IMR-90 (cell line): ENCODE data around the gene KRT76. TPM values are rescaled to one million over a fixed set of nuclear protein-coding genes. Genes with fewer than 3 reads are reported as not detected.
A peak's percentile ranks its signal among the peaks of the same experiment; 100 is the strongest.

Experiments used
- ATAC-seq: fragments of 200-7000 bp; cut with Tn5 transposase; 2 replicates; pipeline ENCODE4 v1.9.1; 2020; ENCODE audit warnings: low read depth, mild to moderate bottlenecking, moderate library complexity
- BruUV-seq: library from RNA; stranded (reverse); fragments of 400-500 nt; replicated peaks from 2 replicates; lab custom pipeline; 2021; lab: Mats Ljungman, UMichigan
- CTCF ChIA-PET: fragments of 300-600 bp; formaldehyde crosslinking; extraction: SDS; loops from one replicate; lab custom pipeline; 2021; ENCODE audit warnings: antibody characterized with exemption; lab: Yijun Ruan, JAX
- POLR2A ChIA-PET: fragments of 300-600 bp; sonication (Branson Sonifier 250); formaldehyde crosslinking; loops from one replicate; lab custom pipeline; 2022; ENCODE audit warnings: antibody characterized with exemption; ENCODE audit not compliant: unreplicated experiment; lab: Charles Lee
- DNase-seq: peaks from one replicate; pipeline ENCODE4 v3.0.0; 2013
- H2AFZ ChIP-seq: replicated peaks from 2 replicates; pipeline ENCODE3; 2013; ENCODE audit warnings: low read length, mild to moderate bottlenecking; ENCODE audit not compliant: poor library complexity
- H2AK5ac ChIP-seq: 2 replicates; pipeline ENCODE4 v1.6.1; 2013; ENCODE audit warnings: low read depth, low read length, inconsistent platforms
- H2AK9ac ChIP-seq: replicated peaks from 2 replicates; pipeline ENCODE3; 2013; ENCODE audit warnings: mild to moderate bottlenecking, low read depth, low read length, moderate library complexity; ENCODE audit not compliant: poor library complexity
- H2BK120ac ChIP-seq: 2 replicates; pipeline ENCODE4 v1.6.1; 2013; ENCODE audit warnings: low read depth, low read length, inconsistent platforms
- H2BK15ac ChIP-seq: 3 replicates; pipeline ENCODE4 v1.6.1; 2013; ENCODE audit warnings: low read depth, low read length, inconsistent platforms
- H2BK20ac ChIP-seq: 2 replicates; pipeline ENCODE4 v1.6.1; 2013; ENCODE audit warnings: low read depth, mild to moderate bottlenecking, inconsistent platforms, low read length, moderate library complexity
- H2BK5ac ChIP-seq: 2 replicates; pipeline ENCODE4 v1.6.1; 2013; ENCODE audit warnings: mild to moderate bottlenecking, low read depth, low read length, inconsistent platforms; ENCODE audit not compliant: poor library complexity, severe bottlenecking
- H3K14ac ChIP-seq: replicated peaks from 2 replicates; pipeline ENCODE4 v1.6.1; 2013; ENCODE audit warnings: low read depth, low read length, inconsistent platforms
- H3K18ac ChIP-seq: 2 replicates; pipeline ENCODE4 v1.6.1; 2013; ENCODE audit warnings: low read depth, low read length, control low read depth
- H3K23ac ChIP-seq: 2 replicates; pipeline ENCODE4 v1.6.1; 2013; ENCODE audit warnings: low read depth, low read length, inconsistent platforms
- H3K27ac ChIP-seq: 2 replicates; pipeline ENCODE4 v1.5.1; 2013; ENCODE audit warnings: mild to moderate bottlenecking, control low read depth, low read length; ENCODE audit not compliant: insufficient read depth
- H3K27me3 ChIP-seq: 2 replicates; pipeline ENCODE4 v1.6.1; 2013; ENCODE audit warnings: low read length; ENCODE audit not compliant: control insufficient read depth, insufficient read depth
- H3K36me3 ChIP-seq: 2 replicates; pipeline ENCODE4 v1.6.1; 2013; ENCODE audit warnings: low read length, mixed read lengths; ENCODE audit not compliant: control insufficient read depth, insufficient read depth
- H3K4ac ChIP-seq: 2 replicates; pipeline ENCODE4 v1.6.1; 2013; ENCODE audit warnings: low read depth, low read length, inconsistent platforms
- H3K4me1 ChIP-seq: 2 replicates; pipeline ENCODE4 v1.6.1; 2013; ENCODE audit warnings: low read length, mixed read lengths; ENCODE audit not compliant: control insufficient read depth, insufficient read depth
- H3K4me2 ChIP-seq: 2 replicates; pipeline ENCODE4 v1.6.1; 2013; ENCODE audit warnings: low read depth, mild to moderate bottlenecking, control low read depth, low read length, moderate library complexity
- H3K4me3 ChIP-seq: 2 replicates; pipeline ENCODE4 v1.5.1; 2013; ENCODE audit warnings: low read depth, mild to moderate bottlenecking, control low read depth, low read length, moderate library complexity; ENCODE audit not compliant: insufficient read depth
- H3K56ac ChIP-seq: 2 replicates; pipeline ENCODE4 v1.6.1; 2013; ENCODE audit warnings: low read length, inconsistent platforms; ENCODE audit not compliant: insufficient read depth; ENCODE audit errors: extremely low read depth
- H3K79me1 ChIP-seq, 2 experiments: 2 replicates each; pipeline ENCODE4 v1.6.1; 2013; ENCODE audit warnings: low read length in 2 of 2, inconsistent platforms in 1 of 2, low read depth in 1 of 2
- H3K9ac ChIP-seq: 2 replicates; pipeline ENCODE4 v1.6.1; 2013; ENCODE audit warnings: low read depth, low read length, control low read depth
- H3K9me1 ChIP-seq: 2 replicates; pipeline ENCODE4 v1.6.1; 2013; ENCODE audit warnings: low read length, inconsistent platforms; ENCODE audit not compliant: insufficient read depth
- H3K9me3 ChIP-seq: 2 replicates; pipeline ENCODE4 v1.6.1; 2013; ENCODE audit warnings: low read length; ENCODE audit not compliant: control insufficient read depth, insufficient read depth
- H4K20me1 ChIP-seq: 2 replicates; pipeline ENCODE4 v1.6.1; 2013; ENCODE audit warnings: low read length, inconsistent platforms; ENCODE audit not compliant: insufficient read depth
- H4K5ac ChIP-seq: 2 replicates; pipeline ENCODE4 v1.6.1; 2013; ENCODE audit warnings: mild to moderate bottlenecking, low read depth, low read length, control low read depth
- H4K8ac ChIP-seq, 2 experiments: 2 replicates each; pipeline ENCODE4 v1.6.1; 2013; ENCODE audit warnings: low read depth in 2 of 2, low read length in 2 of 2, control low read depth in 1 of 2, inconsistent platforms in 1 of 2
- H4K91ac ChIP-seq: 2 replicates; pipeline ENCODE4 v1.6.1; 2013; ENCODE audit warnings: low read depth, low read length, inconsistent platforms; ENCODE audit not compliant: insufficient read depth
- CHD1 ChIP-seq: IDR thresholded peaks from 2 replicates; pipeline ENCODE4 v1.6.1; 2012; ENCODE audit warnings: low read depth, low read length, improper control_type of control experiment
- CTCF ChIP-seq: conservative IDR thresholded peaks from 2 replicates; pipeline ENCODE4 v1.5.1; 2012; ENCODE audit warnings: mild to moderate bottlenecking, low read depth, low read length, improper control_type of control experiment
- FOS ChIP-seq: fragments of 150-350 bp; IDR thresholded peaks from 2 replicates; pipeline ENCODE4 v1.6.1; 2016; ENCODE audit warnings: low read depth, low read length
- MAFK ChIP-seq: IDR thresholded peaks from 2 replicates; pipeline ENCODE4 v1.6.1; 2012; ENCODE audit warnings: low read depth, low read length, improper control_type of control experiment
- MXI1 ChIP-seq: IDR thresholded peaks from 2 replicates; pipeline ENCODE4 v1.6.1; 2012; ENCODE audit warnings: low read depth, mild to moderate bottlenecking, low read length, moderate library complexity, borderline replicate concordance
- POLR2A ChIP-seq: IDR thresholded peaks from 2 replicates; pipeline ENCODE4 v1.6.1; 2012; ENCODE audit warnings: mild to moderate bottlenecking, low read depth, low read length
- RAD21 ChIP-seq: IDR thresholded peaks from 2 replicates; pipeline ENCODE4 v1.6.1; 2012; ENCODE audit warnings: low read length, improper control_type of control experiment
- WGBS, 2 experiments: methylation state at CpG; one replicate each; pipeline versions ENCODE4 v1.1.5 to v1.1.7; 2013; ENCODE audit warnings: missing lambda C conversion rate in 2 of 2; ENCODE audit not compliant: insufficient read length in 1 of 2; ENCODE audit errors: extremely low coverage in 2 of 2; 5-methylcytosine and 5-hydroxymethylcytosine counted together
- dilution Hi-C: fragments of 300-500 bp; cut with HindIII; formaldehyde crosslinking; loops from one replicate; pipeline ENCODE4 v1.14.3; 2018; ENCODE audit warnings: low sequenced_read_pairs; ENCODE audit not compliant: unreplicated experiment
- in situ Hi-C: fragments of 300-500 bp; cut with MboI; formaldehyde crosslinking; loops from 3 replicates; pipeline ENCODE4 v1.14.3; 2019; ENCODE audit warnings: low sequenced_read_pairs, inconsistent platforms, mixed read lengths
- intact Hi-C: fragments of 100-400 bp; cut with micrococcal nuclease; formaldehyde crosslinking; loops from 2 replicates; pipeline ENCODE4 v1.10.0; 2022
- polyA plus RNA-seq, 3 experiments: library from polyadenylated mRNA; depleted of rRNA; stranded (reverse); fragments of >200 nt; gene quantifications; 2 replicates each; pipeline ENCODE4 v1.2.3, GENCODE V29; 2012; ENCODE audit warnings: low replicate concordance in 1 of 3
- total RNA-seq: library from RNA; depleted of rRNA; stranded (reverse); fragments of >200 nt; gene quantifications from 2 replicates; pipeline ENCODE4 v1.2.3, GENCODE V29; 2012
- TF ChIP-seq, protein P1 (sequence below): fragments of 150-350 bp; IDR thresholded peaks from 2 replicates; pipeline ENCODE4 v1.6.1; 2016; ENCODE audit warnings: low read depth, mild to moderate bottlenecking, low read length, moderate library complexity, borderline replicate concordance

KRT76 gene
- total and polyA plus RNA-seq, 2 of the 4 experiments (the other 2 are of a cell fraction) = not detected

DNA sequence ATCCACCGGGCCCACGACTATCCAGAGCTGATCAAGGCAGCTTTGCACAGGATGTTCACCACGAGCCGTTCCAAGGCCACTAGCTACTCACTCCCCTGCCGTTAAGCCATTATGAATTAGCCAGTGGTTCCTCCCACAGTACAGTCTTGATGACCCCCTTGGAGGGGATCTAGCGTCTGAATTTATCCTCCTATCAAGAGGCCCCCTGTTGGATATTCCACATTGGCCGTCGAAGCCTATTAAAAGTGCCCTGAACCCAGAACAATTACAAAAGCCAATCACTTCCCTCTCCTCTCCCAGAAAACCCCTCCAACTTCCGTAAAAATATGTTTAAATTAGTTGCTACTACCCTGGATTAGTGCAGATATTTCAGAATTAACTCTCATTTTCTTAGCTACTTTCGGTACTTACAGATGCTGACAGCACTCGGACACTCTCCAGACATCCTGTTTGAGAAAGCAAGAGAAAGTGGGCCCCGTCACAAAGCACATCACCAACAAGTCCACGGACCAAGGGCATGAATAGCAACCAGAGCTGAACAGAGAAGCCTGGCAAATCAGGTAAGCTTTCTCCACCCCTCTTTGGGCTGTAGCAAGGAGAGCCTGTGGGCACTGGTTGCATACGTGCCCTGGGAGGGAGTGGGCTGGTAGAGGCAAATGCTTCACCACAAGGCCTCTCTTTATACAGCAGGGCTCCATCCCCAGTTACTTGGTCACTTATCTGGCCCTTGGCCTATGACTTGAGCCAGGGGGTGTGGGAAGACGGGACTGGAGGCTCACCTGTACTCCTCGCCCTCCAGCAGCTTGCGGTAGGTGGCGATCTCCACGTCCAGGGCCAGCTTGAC is 13.5 kb upstream of the KRT76 start:
- H2BK20ac ChIP-seq = no peak overlapping the region
- H3K9ac ChIP-seq = no peak overlapping the region
- ATAC-seq (no peak), DNase-seq (no peak)
- no peak overlapping the region for H4K5ac ChIP-seq
- no peaks in the 10 kb centered on the region for H3K9me3 ChIP-seq
- H3K79me1 ChIP-seq = no peaks in the 10 kb centered on the region
- no peaks in the 10 kb centered on the region for H3K9me1 ChIP-seq
- H2BK120ac ChIP-seq = no peak overlapping the region
- no peak overlapping the region for H2AK9ac ChIP-seq
- no peak overlapping the region for H2AK5ac ChIP-seq
- no peaks in the 10 kb centered on the region for H4K20me1 ChIP-seq
- H3K18ac ChIP-seq = no peak overlapping the region
- H3K23ac ChIP-seq = no peak overlapping the region
- H3K36me3 ChIP-seq = no peaks in the 10 kb centered on the region
- in situ Hi-C loops (no loop called here), intact Hi-C loops (no loop called here), dilution Hi-C loops (no loop called here)
- no peak overlapping the region for H2BK15ac ChIP-seq
- peaks cover 42% of the 10 kb centered on the region for H3K27me3 ChIP-seq
- BruUV-seq = no TSS peak
- no peak overlapping the region for H3K4ac ChIP-seq
- CTCF ChIA-PET = no interaction called here
- TF ChIP-seq POLR2A (no peak), MAFK (no peak), MXI1 (no peak), FOS (no peak), CTCF (no peak), RAD21 (no peak), CHD1 (no peak)
- TF ChIP-seq, protein P1, sequence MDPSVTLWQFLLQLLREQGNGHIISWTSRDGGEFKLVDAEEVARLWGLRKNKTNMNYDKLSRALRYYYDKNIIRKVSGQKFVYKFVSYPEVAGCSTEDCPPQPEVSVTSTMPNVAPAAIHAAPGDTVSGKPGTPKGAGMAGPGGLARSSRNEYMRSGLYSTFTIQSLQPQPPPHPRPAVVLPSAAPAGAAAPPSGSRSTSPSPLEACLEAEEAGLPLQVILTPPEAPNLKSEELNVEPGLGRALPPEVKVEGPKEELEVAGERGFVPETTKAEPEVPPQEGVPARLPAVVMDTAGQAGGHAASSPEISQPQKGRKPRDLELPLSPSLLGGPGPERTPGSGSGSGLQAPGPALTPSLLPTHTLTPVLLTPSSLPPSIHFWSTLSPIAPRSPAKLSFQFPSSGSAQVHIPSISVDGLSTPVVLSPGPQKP = no peak
- 65% methylated on average over 6 of the region's 19 CpGs; no CpG with 5 or more reads in 1 of the 2 experiments for WGBS, 2 experiments
- H2AFZ ChIP-seq = peak overlapping the region; percentile 64
- POLR2A ChIA-PET = no interaction called here
- H3K4me1 ChIP-seq = no peaks in the 10 kb centered on the region
- no peak overlapping the region for H3K4me3 ChIP-seq
- H2BK5ac ChIP-seq = no peak overlapping the region
- H4K91ac ChIP-seq = no peak overlapping the region
- no peak overlapping the region for H4K8ac ChIP-seq
- H3K4me2 ChIP-seq = no peak overlapping the region
- no peak overlapping the region for H3K27ac ChIP-seq
- no peak overlapping the region for H3K14ac ChIP-seq
- H3K56ac ChIP-seq = no peak overlapping the region
